ENCODE data around the gene EFNB1.

Gene EFNB1

GRCh38 chrX:68833855-68834331 is 5.1 kb downstream of the EFNB1 start:
- H2BK120ac ChIP-seq (ENCODE audit: low read depth, low read length), result no peak overlapping the region
- H3K36me3 ChIP-seq (replicated peaks in 1 of 2; ENCODE audit: control insufficient read depth in 2 of 2, insufficient read depth in 2 of 2, low read length in 2 of 2), result peaks cover 9 to 32% of the 10 kb centered on the region in 2 donors
- no peak overlapping the region for H4K8ac ChIP-seq (ENCODE audit: low read depth, low read length)
- H3K4me3 ChIP-seq (ENCODE audit: low read length in 2 of 2), result no peak overlapping the region
- H3K23ac ChIP-seq (ENCODE audit: low read depth, low read length, poor library complexity), result no peak overlapping the region
- H2AFZ ChIP-seq (ENCODE audit: low read length), result no peak overlapping the region
- H3K79me1 ChIP-seq (ENCODE audit: low read depth, low read length), result peaks cover 5% of the 10 kb centered on the region
- no peak for DNase-seq (ENCODE audit: low spot score)
- no peak overlapping the region for H3K4me2 ChIP-seq (ENCODE audit: insufficient read depth, low read length, poor library complexity, severe bottlenecking)
- no peak overlapping the region for H3K27ac ChIP-seq (replicated peaks; ENCODE audit: low read length)
- no peaks in the 10 kb centered on the region for H3K9me3 ChIP-seq (replicated peaks in 1 of 2; ENCODE audit: control insufficient read depth in 2 of 2, insufficient read depth in 1 of 2, low read depth in 1 of 2, low read length in 2 of 2)
- peaks cover 21 to 31% of the 10 kb centered on the region in 2 donors for H3K4me1 ChIP-seq (ENCODE audit: control insufficient read depth in 2 of 2, insufficient read depth in 1 of 2, low read depth in 1 of 2, low read length in 2 of 2)
- no peak overlapping the region for H3K14ac ChIP-seq (ENCODE audit: low read length)
- H2BK12ac ChIP-seq (ENCODE audit: low read length), result no peak overlapping the region
- H3K18ac ChIP-seq (ENCODE audit: low read length), result no peak overlapping the region
- H2BK5ac ChIP-seq (ENCODE audit: low read length), result no peak overlapping the region
- H2BK15ac ChIP-seq (ENCODE audit: low read length), result no peak overlapping the region
- H3K27me3 ChIP-seq (ENCODE audit: control insufficient read depth in 3 of 3, insufficient read depth in 3 of 3, low read depth in 1 of 3, low read length in 3 of 3), result no peaks in the 10 kb centered on the region
- H2AK5ac ChIP-seq (ENCODE audit: low read depth, low read length), result no peak overlapping the region
- no peak overlapping the region for H4K91ac ChIP-seq (ENCODE audit: low read depth, low read length, poor library complexity)
- no CpG with 5 or more reads among the region's 4 CpGs for WGBS, 2 donors (ENCODE audit: extremely low coverage in 2 of 2, insufficient read length in 2 of 2, insufficient replicate concordance in 1 of 2)
- no peak overlapping the region for H3K9ac ChIP-seq (ENCODE audit: low read depth, low read length, poor library complexity)
- no peak overlapping the region for H3K4ac ChIP-seq (ENCODE audit: low read length)

- no CpG with 5 or more reads among the region's 7 CpGs for WGBS, 2 donors (ENCODE audit: extremely low coverage in 2 of 2, insufficient read length in 2 of 2, insufficient replicate concordance in 1 of 2)
- Histone ChIP-seq H3K4me3 (ENCODE audit: low read length in 2 of 2) (no peak overlapping the region), H3K18ac (ENCODE audit: low read length) (no peak overlapping the region)
Observed at GRCh38 chrX:68834371-68835103, 5.7 kb downstream of the EFNB1 start.

DNA sequence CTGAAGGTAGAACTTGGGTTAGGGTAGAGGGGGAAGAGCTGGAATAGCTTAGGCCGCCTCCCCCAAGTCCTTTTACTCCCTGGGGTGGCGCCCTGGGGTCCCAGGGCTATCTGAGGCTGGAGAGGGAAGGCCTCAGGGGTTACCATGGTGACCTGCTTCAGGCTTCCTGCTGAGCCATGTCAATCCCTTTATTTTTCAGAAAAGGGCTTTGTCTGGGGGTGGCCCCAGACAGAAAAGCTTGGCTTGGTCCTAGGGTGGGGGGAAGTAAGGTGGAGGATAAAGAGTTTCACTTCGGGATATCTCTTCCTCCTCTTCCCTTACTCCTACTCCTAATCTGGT is 6.3 kb downstream of the EFNB1 start:
- Histone ChIP-seq H3K4ac (ENCODE audit: low read length) (no peak overlapping the region), H3K27ac (replicated peaks; ENCODE audit: low read length) (no peak overlapping the region), H2BK12ac (ENCODE audit: low read length) (no peak overlapping the region), H4K91ac (ENCODE audit: low read depth, low read length, poor library complexity) (no peak overlapping the region), H3K14ac (ENCODE audit: low read length) (no peak overlapping the region), H2BK120ac (ENCODE audit: low read depth, low read length) (no peak overlapping the region), H2AFZ (ENCODE audit: low read length) (no peak overlapping the region), H3K27me3 (ENCODE audit: control insufficient read depth in 3 of 3, insufficient read depth in 3 of 3, low read depth in 1 of 3, low read length in 3 of 3) (no peaks in the 10 kb centered on the region), H3K79me1 (ENCODE audit: low read depth, low read length) (peaks cover 7% of the 10 kb centered on the region), H3K4me2 (ENCODE audit: insufficient read depth, low read length, poor library complexity, severe bottlenecking) (no peak overlapping the region), H3K9ac (ENCODE audit: low read depth, low read length, poor library complexity) (no peak overlapping the region), H2BK5ac (ENCODE audit: low read length) (no peak overlapping the region), H2BK15ac (ENCODE audit: low read length) (no peak overlapping the region), H3K9me3 (replicated peaks in 1 of 2; ENCODE audit: control insufficient read depth in 2 of 2, insufficient read depth in 1 of 2, low read depth in 1 of 2, low read length in 2 of 2) (no peaks in the 10 kb centered on the region), H3K23ac (ENCODE audit: low read depth, low read length, poor library complexity) (no peak overlapping the region), H3K18ac (ENCODE audit: low read length) (no peak overlapping the region), H4K8ac (ENCODE audit: low read depth, low read length) (no peak overlapping the region), H3K36me3 (replicated peaks in 1 of 2; ENCODE audit: control insufficient read depth in 2 of 2, insufficient read depth in 2 of 2, low read length in 2 of 2) (peaks cover 18 to 44% of the 10 kb centered on the region in 2 donors), H3K4me3 (ENCODE audit: low read length in 2 of 2) (no peak overlapping the region), H2AK5ac (ENCODE audit: low read depth, low read length) (no peak overlapping the region), H3K4me1 (ENCODE audit: control insufficient read depth in 2 of 2, insufficient read depth in 1 of 2, low read depth in 1 of 2, low read length in 2 of 2) (peaks cover 21 to 31% of the 10 kb centered on the region in 2 donors)
- WGBS, 2 donors (ENCODE audit: extremely low coverage in 2 of 2, insufficient read length in 2 of 2, insufficient replicate concordance in 1 of 2), result no CpG with 5 or more reads among the region's 3 CpGs
- DNase-seq (ENCODE audit: low spot score), result no peak

More at GRCh38 chrX:68834371-68835103, 5.7 kb downstream of the EFNB1 start:
- Histone ChIP-seq H2BK15ac (ENCODE audit: low read length) (no peak overlapping the region), H3K23ac (ENCODE audit: low read depth, low read length, poor library complexity) (no peak overlapping the region), H2BK120ac (ENCODE audit: low read depth, low read length) (no peak overlapping the region), H3K4me1 (ENCODE audit: control insufficient read depth in 2 of 2, insufficient read depth in 1 of 2, low read depth in 1 of 2, low read length in 2 of 2) (peaks cover 21 to 31% of the 10 kb centered on the region in 2 donors), H3K9me3 (replicated peaks in 1 of 2; ENCODE audit: control insufficient read depth in 2 of 2, insufficient read depth in 1 of 2, low read depth in 1 of 2, low read length in 2 of 2) (no peaks in the 10 kb centered on the region), H3K4me2 (ENCODE audit: insufficient read depth, low read length, poor library complexity, severe bottlenecking) (peak overlapping the region; percentile 24), H2AFZ (ENCODE audit: low read length) (no peak overlapping the region), H3K27me3 (ENCODE audit: control insufficient read depth in 3 of 3, insufficient read depth in 3 of 3, low read depth in 1 of 3, low read length in 3 of 3) (no peaks in the 10 kb centered on the region), H4K8ac (ENCODE audit: low read depth, low read length) (no peak overlapping the region), H2BK12ac (ENCODE audit: low read length) (no peak overlapping the region), H3K9ac (ENCODE audit: low read depth, low read length, poor library complexity) (no peak overlapping the region), H3K14ac (ENCODE audit: low read length) (no peak overlapping the region), H3K79me1 (ENCODE audit: low read depth, low read length) (peaks cover 7% of the 10 kb centered on the region), H2BK5ac (ENCODE audit: low read length) (no peak overlapping the region), H4K91ac (ENCODE audit: low read depth, low read length, poor library complexity) (no peak overlapping the region), H2AK5ac (ENCODE audit: low read depth, low read length) (no peak overlapping the region), H3K27ac (replicated peaks; ENCODE audit: low read length) (no peak overlapping the region), H3K4ac (ENCODE audit: low read length) (no peak overlapping the region), H3K36me3 (replicated peaks in 1 of 2; ENCODE audit: control insufficient read depth in 2 of 2, insufficient read depth in 2 of 2, low read length in 2 of 2) (peaks cover 13 to 39% of the 10 kb centered on the region in 2 donors)
- DNase-seq (ENCODE audit: low spot score), result no peak

DNA sequence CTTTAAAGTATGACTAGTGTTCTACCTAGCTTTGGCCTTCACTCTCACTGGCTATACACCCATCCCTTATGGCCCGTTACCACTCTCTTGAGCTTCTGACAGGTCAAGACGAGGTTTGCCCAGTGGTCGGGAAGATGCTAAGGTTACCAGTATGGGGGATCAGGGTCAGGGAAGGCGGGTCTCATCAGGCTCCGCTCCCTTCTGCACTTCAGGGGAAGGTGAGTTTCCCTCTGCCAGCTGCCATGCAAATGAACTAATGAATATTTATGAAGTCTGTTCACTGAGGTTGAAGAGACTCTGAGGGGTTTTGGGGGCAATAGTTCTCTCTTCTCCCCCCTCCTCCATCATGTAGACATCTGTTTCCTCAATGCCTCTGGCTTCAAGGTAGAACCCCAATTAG is 6.6 kb downstream of the EFNB1 start:
- H2AK5ac ChIP-seq (ENCODE audit: low read depth, low read length), result no peak overlapping the region
- H3K79me1 ChIP-seq (ENCODE audit: low read depth, low read length), result peaks cover 7% of the 10 kb centered on the region
- no CpG with 5 or more reads among the region's 5 CpGs for WGBS, 2 donors (ENCODE audit: extremely low coverage in 2 of 2, insufficient read length in 2 of 2, insufficient replicate concordance in 1 of 2)
- no peak overlapping the region for H3K23ac ChIP-seq (ENCODE audit: low read depth, low read length, poor library complexity)
- H3K36me3 ChIP-seq (replicated peaks in 1 of 2; ENCODE audit: control insufficient read depth in 2 of 2, insufficient read depth in 2 of 2, low read length in 2 of 2), result peaks cover 21 to 48% of the 10 kb centered on the region in 2 donors
- no peak overlapping the region for H2BK12ac ChIP-seq (ENCODE audit: low read length)
- no peak overlapping the region for H3K27ac ChIP-seq (replicated peaks; ENCODE audit: low read length)
- no peaks in the 10 kb centered on the region for H3K9me3 ChIP-seq (replicated peaks in 1 of 2; ENCODE audit: control insufficient read depth in 2 of 2, insufficient read depth in 1 of 2, low read depth in 1 of 2, low read length in 2 of 2)
- no peak overlapping the region for H3K4me2 ChIP-seq (ENCODE audit: insufficient read depth, low read length, poor library complexity, severe bottlenecking)
- H3K4me3 ChIP-seq (ENCODE audit: low read length in 2 of 2), result no peak overlapping the region
- no peak overlapping the region for H3K18ac ChIP-seq (ENCODE audit: low read length)
- H3K9ac ChIP-seq (ENCODE audit: low read depth, low read length, poor library complexity), result no peak overlapping the region
- no peak overlapping the region for H4K8ac ChIP-seq (ENCODE audit: low read depth, low read length)
- H3K14ac ChIP-seq (ENCODE audit: low read length), result no peak overlapping the region
- peaks cover 21 to 31% of the 10 kb centered on the region in 2 donors for H3K4me1 ChIP-seq (ENCODE audit: control insufficient read depth in 2 of 2, insufficient read depth in 1 of 2, low read depth in 1 of 2, low read length in 2 of 2)
- no peak for DNase-seq (ENCODE audit: low spot score)
- H2AFZ ChIP-seq (ENCODE audit: low read length), result no peak overlapping the region
- no peaks in the 10 kb centered on the region for H3K27me3 ChIP-seq (ENCODE audit: control insufficient read depth in 3 of 3, insufficient read depth in 3 of 3, low read depth in 1 of 3, low read length in 3 of 3)
- no peak overlapping the region for H2BK15ac ChIP-seq (ENCODE audit: low read length)
- H4K91ac ChIP-seq (ENCODE audit: low read depth, low read length, poor library complexity), result no peak overlapping the region
- no peak overlapping the region for H2BK120ac ChIP-seq (ENCODE audit: low read depth, low read length)
- no peak overlapping the region for H2BK5ac ChIP-seq (ENCODE audit: low read length)
- no peak overlapping the region for H3K4ac ChIP-seq (ENCODE audit: low read length)

Data from neuronal stem cell (in vitro differentiated cells).